ENCODE data around the gene ZCCHC8.

Gene ZCCHC8

GRCh38 chr12:122500685-122501488, at the start of gene ZCCHC8:
Gene ZCCHC8 (minus strand): TSS chr12:122500932. CDS start chr12:122500840, 92 bp downstream.
- DNase-seq (ENCODE audit: insufficient read length, low spot score), result peak; percentile 88
- FAIRE-seq, result peak; percentile 98

- DNase-seq (ENCODE audit: insufficient read length, low spot score), result no peak
- FAIRE-seq, result no peak
These were observed 46.6 kb upstream of the ZCCHC8 start for GRCh38 chr12:122547330-122547729.

- DNase-seq (ENCODE audit: insufficient read length, low spot score) (peak; percentile 32), FAIRE-seq (peak; percentile 83)
These were observed 45.1 kb upstream of the ZCCHC8 start for GRCh38 chr12:122545855-122546254.

- no peak for FAIRE-seq
- no peak for DNase-seq (ENCODE audit: insufficient read length, low spot score)
These were observed 43.8 kb upstream of the ZCCHC8 start for GRCh38 chr12:122544537-122544936.

GRCh38 chr12:122538496-122538895, 37.8 kb upstream of the ZCCHC8 start:
- no peak for DNase-seq (ENCODE audit: insufficient read length, low spot score)
- FAIRE-seq, result no peak

- no peak for FAIRE-seq
- DNase-seq (ENCODE audit: insufficient read length, low spot score), result no peak
These were observed 36.3 kb upstream of the ZCCHC8 start for GRCh38 chr12:122537021-122537420.

- DNase-seq (ENCODE audit: insufficient read length, low spot score) (no peak), FAIRE-seq (no peak)
These were observed 33.1 kb upstream of the ZCCHC8 start for GRCh38 chr12:122533856-122534255.

- DNase-seq (ENCODE audit: insufficient read length, low spot score), result no peak
- FAIRE-seq, result no peak
These were observed 28.3 kb upstream of the ZCCHC8 start for GRCh38 chr12:122528992-122529391.

GRCh38 chr12:122528582-122528981, 27.9 kb upstream of the ZCCHC8 start:
- FAIRE-seq, result no peak

GRCh38 chr12:122527478-122527944, 26.8 kb upstream of the ZCCHC8 start:
- DNase-seq (ENCODE audit: insufficient read length, low spot score) (no peak), FAIRE-seq (no peak)

More at GRCh38 chr12:122528582-122528981, 27.9 kb upstream of the ZCCHC8 start:
- DNase-seq (ENCODE audit: insufficient read length, low spot score), result no peak

- DNase-seq (ENCODE audit: insufficient read length, low spot score) (peak; percentile 68), FAIRE-seq (peak; percentile 96)
These were observed 26.1 kb upstream of the ZCCHC8 start, which contains the start of the genes KNTC1 and RSRC2 for GRCh38 chr12:122526683-122527477. Gene KNTC1 (plus strand): TSS chr12:122527249. CDS start chr12:122530064, 2,815 bp downstream. Gene RSRC2 (minus strand): TSS chr12:122526936. CDS start chr12:122526853, 83 bp downstream.

GRCh38 chr12:122523846-122524718, 23.4 kb upstream of the ZCCHC8 start:
- no peak for DNase-seq (ENCODE audit: insufficient read length, low spot score)
- FAIRE-seq, result no peak

GRCh38 chr12:122523280-122523679, 22.5 kb upstream of the ZCCHC8 start:
- DNase-seq (ENCODE audit: insufficient read length, low spot score), result no peak

GRCh38 chr12:122520676-122521075, 19.9 kb upstream of the ZCCHC8 start:
- FAIRE-seq (no peak), DNase-seq (ENCODE audit: insufficient read length, low spot score) (no peak)

More at GRCh38 chr12:122523280-122523679, 22.5 kb upstream of the ZCCHC8 start:
- no peak for FAIRE-seq

GRCh38 chr12:122519418-122519817, 18.7 kb upstream of the ZCCHC8 start:
- FAIRE-seq (no peak), DNase-seq (ENCODE audit: insufficient read length, low spot score) (no peak)

- FAIRE-seq, result no peak
These were observed 18.2 kb upstream of the ZCCHC8 start for GRCh38 chr12:122518908-122519307.

GRCh38 chr12:122517877-122518276, 17.1 kb upstream of the ZCCHC8 start:
- DNase-seq (ENCODE audit: insufficient read length, low spot score), result no peak
- no peak for FAIRE-seq

More at GRCh38 chr12:122518908-122519307, 18.2 kb upstream of the ZCCHC8 start:
- DNase-seq (ENCODE audit: insufficient read length, low spot score), result no peak

- FAIRE-seq, result no peak
- no peak for DNase-seq (ENCODE audit: insufficient read length, low spot score)
These were observed 16.0 kb upstream of the ZCCHC8 start for GRCh38 chr12:122516544-122517361.

- FAIRE-seq, result no peak
- no peak for DNase-seq (ENCODE audit: insufficient read length, low spot score)
These were observed 14.5 kb upstream of the ZCCHC8 start for GRCh38 chr12:122515275-122515674.

Data from GM19239 (cell line).